GM18861 (cell line): Measurements from ENCODE around the gene PRRX2.

ENCODE experiments used
- ATAC-seq: cut with Tn5 transposase; IDR thresholded peaks from one replicate; pipeline ENCODE4 v1.9.1; 2021; ENCODE audit not compliant: unreplicated experiment

PRRX2 gene

GRCh38 chr9:129677456-129677855, 12.0 kb downstream of the PRRX2 start:
- no peak for ATAC-seq

- ATAC-seq: no peak
Measured at GRCh38 chr9:129678844-129679243, 13.4 kb downstream of the PRRX2 start.

GRCh38 chr9:129679537-129679936, 14.1 kb downstream of the PRRX2 start:
- ATAC-seq: no peak

- ATAC-seq: no peak
Measured at GRCh38 chr9:129681924-129682323, 16.5 kb downstream of the PRRX2 start.

GRCh38 chr9:129682381-129682780, 16.9 kb downstream of the PRRX2 start:
- ATAC-seq: no peak

- ATAC-seq: no peak
Measured at GRCh38 chr9:129685220-129685932, 19.9 kb downstream of the PRRX2 start.

GRCh38 chr9:129685933-129686259, 20.4 kb downstream of the PRRX2 start:
- no peak for ATAC-seq

GRCh38 chr9:129686736-129687135, 21.3 kb downstream of the PRRX2 start:
- ATAC-seq: no peak

GRCh38 chr9:129687391-129687790, 21.9 kb downstream of the PRRX2 start:
- ATAC-seq: no peak

- no peak for ATAC-seq
Measured at GRCh38 chr9:129688285-129689043, 23.0 kb downstream of the PRRX2 start.

GRCh38 chr9:129692534-129692933, 27.1 kb downstream of the PRRX2 start:
- no peak for ATAC-seq

GRCh38 chr9:129693741-129694140, 28.3 kb downstream of the PRRX2 start:
- no peak for ATAC-seq

GRCh38 chr9:129694243-129694646, 28.8 kb downstream of the PRRX2 start:
- ATAC-seq: no peak

GRCh38 chr9:129695870-129696269, 30.4 kb downstream of the PRRX2 start:
- no peak for ATAC-seq

- no peak for ATAC-seq
Measured at GRCh38 chr9:129696944-129697655, 31.7 kb downstream of the PRRX2 start.

- ATAC-seq: no peak
Measured at GRCh38 chr9:129697656-129698253, 32.3 kb downstream of the PRRX2 start.

GRCh38 chr9:129698254-129698757, 32.9 kb downstream of the PRRX2 start:
- no peak for ATAC-seq

- ATAC-seq: no peak
Measured at GRCh38 chr9:129701054-129701453, 35.6 kb downstream of the PRRX2 start.

GRCh38 chr9:129701549-129701948, 36.1 kb downstream of the PRRX2 start:
- ATAC-seq: no peak

- no peak for ATAC-seq
Measured at GRCh38 chr9:129702589-129703520, 37.4 kb downstream of the PRRX2 start.
